Endometrium (tissue), 2 donors: ENCODE results near the gene CDKN2B-AS1.
A peak's percentile ranks its signal among the peaks of the same experiment; 100 is the strongest.

Experiments used
- FAIRE-seq: peaks from 2 replicates; lab custom pipeline; 2012; peaks lifted over from hg19 to GRCh38; lab: Jason Lieb, UNC
- donor health status: control.
- donor health status: control.

CDKN2B-AS1 gene

GRCh38 chr9:22157276-22157675 lies 162.7 kb downstream of the CDKN2B-AS1 start:
- no peak for FAIRE-seq

GRCh38 chr9:22157828-22158227 lies 163.2 kb downstream of the CDKN2B-AS1 start:
- no peak for FAIRE-seq

GRCh38 chr9:22158271-22158670 lies 163.7 kb downstream of the CDKN2B-AS1 start:
- FAIRE-seq = peak; percentile 4

- no peak for FAIRE-seq
These were observed 164.3 kb downstream of the CDKN2B-AS1 start for GRCh38 chr9:22158927-22159346.

GRCh38 chr9:22159586-22159985 lies 165.0 kb downstream of the CDKN2B-AS1 start:
- FAIRE-seq = no peak

GRCh38 chr9:22160221-22160620 lies 165.6 kb downstream of the CDKN2B-AS1 start:
- no peak for FAIRE-seq

- no peak for FAIRE-seq
These were observed 170.6 kb downstream of the CDKN2B-AS1 start for GRCh38 chr9:22165144-22165543.

- FAIRE-seq = no peak
These were observed 174.7 kb downstream of the CDKN2B-AS1 start for GRCh38 chr9:22169243-22169642.

- peak; percentile 48 for FAIRE-seq
These were observed 175.3 kb downstream of the CDKN2B-AS1 start for GRCh38 chr9:22169727-22170503.
